CD8-positive, alpha-beta memory T cell (primary cell): ENCODE results near the gene AGAP1. TPM values are rescaled to one million over a fixed set of nuclear protein-coding genes. Genes with fewer than 3 reads are reported as not detected.

Experiments used
- CTCF ChIA-PET: fragments of 350-600 bp; sonication (Branson Sonifier 250); formaldehyde crosslinking; loops from one replicate; lab custom pipeline; 2021; ENCODE audit warnings: antibody characterized with exemption; lab: Charles Lee
- POLR2A ChIA-PET: fragments of 350-600 bp; sonication (Branson Sonifier 250); formaldehyde crosslinking; loops from one replicate; lab custom pipeline; 2021; ENCODE audit warnings: antibody characterized with exemption; lab: Charles Lee
- DNase-seq, 5 donors: peaks; one replicate each; pipeline versions ENCODE4 v3.0.0 to v3.0.0-alpha.2; 2020 to 2022; ENCODE audit warnings: mixed read lengths in 1 of 5
- H3K27ac ChIP-seq: one replicate; pipeline ENCODE4 v1.7.0; 2013; ENCODE audit warnings: low read depth, mild to moderate bottlenecking, low read length, moderate library complexity
- H3K27me3 ChIP-seq: 2 replicates; pipeline ENCODE4 v1.7.0; 2013; ENCODE audit warnings: low read length, mild to moderate bottlenecking; ENCODE audit not compliant: insufficient read depth, poor library complexity, severe bottlenecking
- H3K36me3 ChIP-seq: 2 replicates; pipeline ENCODE4 v1.7.0; 2013; ENCODE audit warnings: mild to moderate bottlenecking, low read length, moderate library complexity; ENCODE audit not compliant: insufficient read depth
- H3K4me1 ChIP-seq: 2 replicates; pipeline ENCODE4 v1.7.0; 2013; ENCODE audit warnings: mild to moderate bottlenecking, low read length, moderate library complexity; ENCODE audit not compliant: insufficient read depth
- H3K4me3 ChIP-seq: 2 replicates; pipeline ENCODE4 v1.7.0; 2013; ENCODE audit warnings: mild to moderate bottlenecking, low read length
- H3K9me3 ChIP-seq: 2 replicates; pipeline ENCODE4 v1.7.0; 2013; ENCODE audit warnings: mild to moderate bottlenecking, low read length
- H3K27ac Mint-ChIP-seq, 8 donors: one replicate each; pipeline ENCODE4 v1.8.0; 2020 to 2021; ENCODE audit warnings: mixed read lengths in 8 of 8, mild to moderate bottlenecking in 6 of 8, inconsistent platforms in 3 of 8, moderate library complexity in 3 of 8
- H3K27me3 Mint-ChIP-seq, 2 donors: one replicate each; pipeline ENCODE4 v1.8.0; 2020 to 2021; ENCODE audit warnings: mixed read lengths in 2 of 2, mild to moderate bottlenecking in 1 of 2, moderate library complexity in 1 of 2
- H3K36me3 Mint-ChIP-seq, 3 donors: one replicate each; pipeline ENCODE4 v1.8.0; 2020 to 2021; ENCODE audit warnings: mixed read lengths in 3 of 3, inconsistent platforms in 1 of 3, mild to moderate bottlenecking in 1 of 3
- H3K4me1 Mint-ChIP-seq, 3 donors: one replicate each; pipeline ENCODE4 v1.8.0; 2020 to 2021; ENCODE audit warnings: mixed read lengths in 3 of 3, inconsistent platforms in 1 of 3, mild to moderate bottlenecking in 1 of 3
- H3K4me3 Mint-ChIP-seq, 7 donors: one replicate each; pipeline ENCODE4 v1.8.0; 2020 to 2021; ENCODE audit warnings: mixed read lengths in 7 of 7, mild to moderate bottlenecking in 6 of 7, moderate library complexity in 4 of 7, inconsistent platforms in 2 of 7
- H3K9me3 Mint-ChIP-seq, 5 donors: one replicate each; pipeline ENCODE4 v1.8.0; 2020 to 2022; ENCODE audit warnings: mixed read lengths in 5 of 5, mild to moderate bottlenecking in 3 of 5, moderate library complexity in 2 of 5, inconsistent platforms in 1 of 5
- polyA plus RNA-seq: library from polyadenylated mRNA; unstranded; fragments of 300-500 nt; fragmentation: Illumina TruSeq; gene quantifications from one replicate; pipeline ENCODE4 v1.2.3, GENCODE V29; 2021
- total RNA-seq, 2 experiments: library from RNA; stranded (reverse); gene quantifications; one replicate each; pipeline ENCODE4 v1.2.3, GENCODE V29; 2021

The AGAP1 gene
- total and polyA plus RNA-seq, 3 experiments from 2014 or later = 1.2 to 3.3 (median 2.7) TPM

DNA sequence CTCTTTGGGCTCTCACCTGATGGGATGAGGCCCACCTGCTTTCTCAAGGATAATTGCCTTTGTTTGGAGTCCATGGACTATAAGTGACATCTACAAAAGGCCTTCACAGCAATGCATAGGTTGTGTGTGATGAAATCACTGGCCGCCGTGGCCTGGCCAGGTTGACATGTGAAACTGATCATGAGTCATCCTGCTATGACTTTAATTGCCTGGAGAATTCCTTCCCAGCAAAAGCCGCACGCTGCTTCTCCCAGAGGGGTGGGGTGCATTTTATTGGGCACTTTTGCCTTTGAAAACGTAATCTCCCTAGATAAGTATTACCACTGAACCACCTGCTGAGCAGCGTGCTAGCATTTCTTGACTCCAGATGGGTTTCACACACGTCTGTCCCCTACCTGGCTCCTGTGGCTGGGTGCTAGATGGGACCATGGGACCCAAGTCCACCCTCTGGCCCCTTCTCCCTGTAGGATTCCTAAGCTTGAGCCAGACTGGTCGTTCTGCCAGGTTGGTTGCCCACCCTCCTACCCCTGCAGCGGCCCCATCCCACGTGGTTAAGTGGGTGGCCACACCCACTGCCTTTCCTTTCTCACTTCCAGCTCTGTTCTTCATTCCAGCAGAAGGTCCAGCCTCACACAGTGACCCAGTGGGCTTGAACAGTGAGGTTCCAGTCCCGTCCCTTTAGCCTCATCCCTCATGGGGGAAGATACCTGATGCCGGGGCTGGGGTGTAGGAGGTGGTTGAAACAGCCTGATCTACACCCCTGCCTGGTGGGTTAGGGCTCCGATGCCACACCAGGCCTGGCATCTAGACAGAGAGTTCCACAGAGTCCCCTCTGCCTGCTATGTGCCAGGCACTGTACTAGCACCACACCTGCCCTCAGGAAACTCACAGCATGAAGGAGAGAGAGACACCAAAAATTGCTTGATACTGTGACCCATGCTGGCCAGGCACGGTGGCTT is 584.7 kb downstream of the AGAP1 start:
- no peaks in the 10 kb centered on the region for H3K36me3 Mint-ChIP-seq
- no peak overlapping the region for H3K4me3 ChIP-seq
- no peaks in the 10 kb centered on the region for H3K4me1 Mint-ChIP-seq
- DNase-seq = no peak
- no peaks in the 10 kb centered on the region for H3K4me1 ChIP-seq
- POLR2A ChIA-PET = no interaction called here
- no peak overlapping the region for H3K27ac ChIP-seq
- H3K36me3 ChIP-seq = no peaks in the 10 kb centered on the region
- no peaks in the 10 kb centered on the region for H3K27me3 ChIP-seq
- no peak overlapping the region for H3K4me3 Mint-ChIP-seq
- peaks cover 0 to 2% (median 0%) of the 10 kb centered on the region in 5 donors for H3K9me3 Mint-ChIP-seq
- H3K27ac Mint-ChIP-seq = peak overlapping the region in 1 of 8 donors; percentile 24
- no peaks in the 10 kb centered on the region for H3K9me3 ChIP-seq
- H3K27me3 Mint-ChIP-seq = no peaks in the 10 kb centered on the region
- CTCF ChIA-PET = no interaction called here

DNA sequence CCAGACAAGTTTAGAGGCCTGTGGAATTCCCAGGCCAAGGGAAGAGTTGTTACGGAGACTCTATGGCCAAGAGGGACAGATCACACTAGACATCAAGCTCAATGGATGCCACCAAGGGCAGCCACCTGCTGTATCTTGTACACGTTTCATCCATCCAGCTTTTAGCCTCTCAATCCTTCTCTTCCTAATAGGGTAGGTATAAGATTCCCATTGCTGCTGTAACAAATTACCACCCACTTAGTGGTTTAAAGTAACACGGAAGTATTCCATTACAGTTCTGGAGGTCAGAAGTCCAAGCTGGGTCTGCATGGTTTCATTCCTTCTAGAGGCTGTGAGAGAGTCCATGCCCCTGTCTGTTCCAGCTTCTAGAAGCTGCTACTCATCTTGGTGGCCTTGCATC is 586.6 kb downstream of the AGAP1 start:
- Mint-ChIP-seq H3K4me1 (no peaks in the 10 kb centered on the region), H3K9me3 (peaks cover 0 to 2% (median 0%) of the 10 kb centered on the region in 5 donors), H3K36me3 (no peaks in the 10 kb centered on the region), H3K27ac (no peak overlapping the region), H3K4me3 (no peak overlapping the region), H3K27me3 (no peaks in the 10 kb centered on the region)
- no peaks in the 10 kb centered on the region for H3K36me3 ChIP-seq
- no peaks in the 10 kb centered on the region for H3K4me1 ChIP-seq
- DNase-seq = no peak
- no peak overlapping the region for H3K27ac ChIP-seq
- H3K9me3 ChIP-seq = no peaks in the 10 kb centered on the region
- POLR2A ChIA-PET = no interaction called here
- H3K27me3 ChIP-seq = no peaks in the 10 kb centered on the region
- no peak overlapping the region for H3K4me3 ChIP-seq
- CTCF ChIA-PET = no interaction called here

DNA sequence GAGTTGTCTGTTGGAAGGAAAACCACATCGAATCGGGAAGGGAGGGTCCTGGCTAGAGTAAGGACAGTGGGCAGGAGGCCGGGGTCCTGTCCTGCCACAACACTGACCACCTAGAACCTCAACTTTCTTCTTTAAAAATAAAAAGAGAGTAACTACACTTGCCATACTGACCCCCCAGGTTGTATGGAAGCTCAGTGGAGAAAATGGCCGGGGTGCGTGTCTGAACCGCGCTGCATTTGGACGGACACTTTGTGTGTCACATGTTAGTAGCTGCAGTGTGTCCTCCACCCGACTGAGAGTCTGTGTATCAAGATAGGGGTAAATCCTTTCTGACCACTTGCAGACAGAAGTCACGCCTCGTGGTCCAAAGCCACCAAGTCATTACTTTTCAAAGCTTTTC is 587.3 kb downstream of the AGAP1 start:
- H3K9me3 ChIP-seq = no peaks in the 10 kb centered on the region
- no peaks in the 10 kb centered on the region for H3K36me3 Mint-ChIP-seq
- H3K36me3 ChIP-seq = no peaks in the 10 kb centered on the region
- POLR2A ChIA-PET = no interaction called here
- no peaks in the 10 kb centered on the region for H3K4me1 ChIP-seq
- DNase-seq = no peak
- H3K4me1 Mint-ChIP-seq = no peaks in the 10 kb centered on the region
- peaks cover 0 to 2% (median 0%) of the 10 kb centered on the region in 5 donors for H3K9me3 Mint-ChIP-seq
- no peak overlapping the region for H3K4me3 ChIP-seq
- CTCF ChIA-PET = no interaction called here
- H3K27ac Mint-ChIP-seq = no peak overlapping the region
- no peak overlapping the region for H3K27ac ChIP-seq
- H3K27me3 ChIP-seq = no peaks in the 10 kb centered on the region
- H3K4me3 Mint-ChIP-seq = no peak overlapping the region
- no peaks in the 10 kb centered on the region for H3K27me3 Mint-ChIP-seq

DNA sequence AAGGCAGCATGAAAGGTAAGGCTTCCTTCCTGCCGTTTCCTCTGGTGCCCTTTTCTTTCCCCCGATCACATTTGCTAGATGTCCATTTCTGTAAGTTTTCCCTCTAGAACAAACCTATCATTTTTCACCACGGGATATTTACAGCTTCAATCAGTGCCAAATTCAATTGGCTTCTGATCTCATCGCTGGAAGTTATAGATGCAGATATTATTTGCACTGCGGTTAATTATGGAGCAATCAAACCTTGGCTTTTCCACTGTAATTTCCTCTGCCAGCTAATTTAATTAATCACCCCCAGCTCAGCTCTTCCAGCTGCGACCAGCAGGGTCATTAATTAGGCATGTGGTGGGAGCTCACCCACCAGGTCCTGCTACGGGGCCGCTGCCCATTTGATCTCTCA is 588.2 kb downstream of the AGAP1 start:
- ChIA-PET CTCF (no interaction called here), POLR2A (no interaction called here)
- Histone ChIP-seq H3K36me3 (no peaks in the 10 kb centered on the region), H3K4me3 (no peak overlapping the region), H3K27ac (no peak overlapping the region), H3K27me3 (no peaks in the 10 kb centered on the region), H3K4me1 (no peaks in the 10 kb centered on the region), H3K9me3 (no peaks in the 10 kb centered on the region)
- H3K4me3 Mint-ChIP-seq = no peak overlapping the region
- DNase-seq = no peak
- peaks cover 0 to 2% (median 0%) of the 10 kb centered on the region in 5 donors for H3K9me3 Mint-ChIP-seq
- H3K27ac Mint-ChIP-seq = no peak overlapping the region
- no peaks in the 10 kb centered on the region for H3K4me1 Mint-ChIP-seq
- H3K27me3 Mint-ChIP-seq = no peaks in the 10 kb centered on the region
- no peaks in the 10 kb centered on the region for H3K36me3 Mint-ChIP-seq

DNA sequence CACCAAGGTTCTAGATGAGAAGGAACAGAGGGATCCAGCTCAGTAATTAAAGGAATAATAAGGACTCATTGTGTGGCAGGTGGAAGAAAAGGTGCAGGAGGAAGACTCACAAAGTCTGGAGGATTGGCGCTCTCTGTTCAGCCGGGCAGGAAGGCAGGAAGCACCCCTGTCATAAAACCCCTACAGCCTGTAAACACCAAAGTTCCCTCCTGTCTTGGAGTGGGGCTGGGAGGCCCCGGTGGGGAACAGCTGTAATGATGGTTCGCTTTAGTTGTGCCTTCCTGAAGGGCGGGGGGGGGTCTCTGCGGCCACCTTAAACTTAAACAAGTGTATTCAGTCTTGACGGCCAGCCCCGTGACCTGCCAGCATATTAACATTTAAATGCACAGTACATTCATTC is 590.1 kb downstream of the AGAP1 start:
- ChIA-PET CTCF (no interaction called here), POLR2A (no interaction called here)
- H3K4me3 Mint-ChIP-seq = no peak overlapping the region
- H3K9me3 Mint-ChIP-seq = peaks cover 0 to 2% (median 0%) of the 10 kb centered on the region in 5 donors
- H3K36me3 Mint-ChIP-seq = no peaks in the 10 kb centered on the region
- no peak overlapping the region for H3K4me3 ChIP-seq
- H3K27me3 Mint-ChIP-seq = no peaks in the 10 kb centered on the region
- H3K4me1 Mint-ChIP-seq = no peaks in the 10 kb centered on the region
- no peaks in the 10 kb centered on the region for H3K4me1 ChIP-seq
- H3K27ac ChIP-seq = no peak overlapping the region
- no peaks in the 10 kb centered on the region for H3K9me3 ChIP-seq
- no peaks in the 10 kb centered on the region for H3K36me3 ChIP-seq
- H3K27ac Mint-ChIP-seq = no peak overlapping the region
- no peaks in the 10 kb centered on the region for H3K27me3 ChIP-seq
- DNase-seq = no peak

DNA sequence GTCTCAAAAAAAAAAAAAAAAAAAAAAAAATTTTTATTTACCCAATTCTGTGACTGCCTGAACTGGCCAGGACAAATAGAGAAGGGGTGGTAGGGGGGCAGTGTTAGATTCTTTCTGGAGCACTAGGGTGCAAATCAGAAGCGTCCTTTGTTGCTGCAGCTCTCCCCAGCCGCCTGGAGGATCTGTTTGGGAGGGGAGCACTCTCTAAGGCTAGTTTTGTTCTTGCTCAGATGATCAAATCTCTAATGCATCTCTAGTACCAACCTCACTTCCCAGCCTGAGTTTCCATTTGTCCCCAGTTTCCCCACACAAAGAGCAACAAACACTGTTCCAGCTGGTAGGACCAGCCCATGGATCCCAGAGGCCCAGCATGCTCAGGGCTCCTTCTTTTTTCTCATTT is 591.4 kb downstream of the AGAP1 start:
- H3K4me3 Mint-ChIP-seq = no peak overlapping the region
- H3K4me1 ChIP-seq = no peaks in the 10 kb centered on the region
- no peaks in the 10 kb centered on the region for H3K4me1 Mint-ChIP-seq
- no peaks in the 10 kb centered on the region for H3K36me3 Mint-ChIP-seq
- no peak overlapping the region for H3K27ac Mint-ChIP-seq
- no peaks in the 10 kb centered on the region for H3K9me3 ChIP-seq
- H3K27me3 Mint-ChIP-seq = no peaks in the 10 kb centered on the region
- H3K36me3 ChIP-seq = no peaks in the 10 kb centered on the region
- ChIA-PET POLR2A (no interaction called here), CTCF (no interaction called here)
- no peak overlapping the region for H3K4me3 ChIP-seq
- H3K27ac ChIP-seq = no peak overlapping the region
- no peak for DNase-seq
- no peaks in the 10 kb centered on the region for H3K27me3 ChIP-seq
- peaks cover 0 to 2% (median 0%) of the 10 kb centered on the region in 5 donors for H3K9me3 Mint-ChIP-seq

DNA sequence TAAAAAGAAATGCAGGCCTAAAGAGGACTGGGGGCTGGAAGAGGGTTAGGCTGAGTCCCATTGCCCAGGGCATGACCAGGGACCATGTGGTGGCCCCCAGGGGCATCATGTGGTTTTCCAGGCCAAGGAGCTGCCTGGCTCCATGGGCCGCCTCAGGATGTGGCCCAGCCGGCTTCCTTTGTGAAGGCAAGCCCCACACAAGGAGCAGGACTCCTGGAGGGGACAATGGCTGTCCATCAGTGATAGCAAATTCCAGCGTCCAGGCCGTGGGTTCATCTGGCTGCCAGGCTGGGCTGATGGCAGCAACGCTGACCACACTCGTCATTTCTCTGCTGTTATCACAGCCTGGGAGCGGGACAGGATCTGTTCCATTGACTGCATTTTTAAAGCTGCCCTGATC is 591.8 kb downstream of the AGAP1 start:
- POLR2A ChIA-PET = no interaction called here

DNA sequence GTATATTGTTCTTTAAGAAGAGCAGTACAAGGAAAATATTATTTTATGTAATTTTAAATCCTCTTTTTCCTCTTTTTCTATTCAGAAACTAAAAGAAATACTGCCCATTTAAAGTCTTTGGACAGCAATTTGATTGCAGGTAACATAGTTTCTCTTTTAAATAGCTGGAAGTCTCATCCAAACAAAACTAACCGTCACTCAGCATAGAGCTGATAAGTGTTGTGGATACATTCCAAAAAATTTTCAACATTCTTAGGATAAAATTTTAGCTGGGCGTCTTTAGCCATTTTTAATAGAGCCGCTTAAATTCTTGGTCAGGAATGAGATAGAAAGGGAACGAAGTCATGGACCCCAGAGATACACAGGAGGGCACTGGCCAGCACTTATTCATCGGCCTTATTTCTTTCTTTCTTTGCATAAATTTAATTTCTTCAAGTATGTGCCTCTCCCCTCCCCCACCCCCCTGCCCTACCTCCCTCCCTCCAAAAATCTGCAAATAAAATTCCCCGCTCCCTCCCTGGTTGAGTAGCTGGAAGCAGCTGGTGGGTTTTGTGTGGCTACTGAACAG is 592.6 kb downstream of the AGAP1 start:
- Mint-ChIP-seq H3K27me3 (peaks cover 0 to 5% of the 10 kb centered on the region in 2 donors), H3K36me3 (no peaks in the 10 kb centered on the region), H3K9me3 (no peaks in the 10 kb centered on the region), H3K4me3 (peak overlapping the region in 1 of 7 donors; percentile 59), H3K4me1 (no peaks in the 10 kb centered on the region), H3K27ac (no peak overlapping the region)
- no peak for DNase-seq
- Histone ChIP-seq H3K9me3 (no peaks in the 10 kb centered on the region), H3K36me3 (no peaks in the 10 kb centered on the region), H3K4me1 (no peaks in the 10 kb centered on the region), H3K27me3 (no peaks in the 10 kb centered on the region), H3K27ac (no peak overlapping the region), H3K4me3 (no peak overlapping the region)
- CTCF ChIA-PET = no interaction called here
- POLR2A ChIA-PET = no interaction called here

More for the DNA sequence above, 591.8 kb downstream of the AGAP1 start:
- no peaks in the 10 kb centered on the region for H3K9me3 Mint-ChIP-seq
- no peaks in the 10 kb centered on the region for H3K36me3 ChIP-seq
- H3K4me1 ChIP-seq = no peaks in the 10 kb centered on the region
- H3K4me3 Mint-ChIP-seq = no peak overlapping the region
- H3K4me3 ChIP-seq = no peak overlapping the region
- no peaks in the 10 kb centered on the region for H3K9me3 ChIP-seq
- no peak overlapping the region for H3K27ac ChIP-seq
- no peak for DNase-seq
- no peaks in the 10 kb centered on the region for H3K4me1 Mint-ChIP-seq
- H3K27ac Mint-ChIP-seq = no peak overlapping the region
- no peaks in the 10 kb centered on the region for H3K27me3 Mint-ChIP-seq
- no peaks in the 10 kb centered on the region for H3K27me3 ChIP-seq
- CTCF ChIA-PET = no interaction called here
- H3K36me3 Mint-ChIP-seq = no peaks in the 10 kb centered on the region
